Activated CD4-positive, alpha-beta T cell treated with anti-CD3 and anti-CD28 coated beads for 36 hours (primary cell): Measurements from ENCODE around the gene ECE1. TPM values are rescaled to one million over a fixed set of nuclear protein-coding genes. Genes with fewer than 3 reads are reported as not detected.
A peak's percentile ranks its signal among the peaks of the same experiment; 100 is the strongest.

Experiments used
- ATAC-seq: fragments of 200-7000 bp; cut with Tn5 transposase; one replicate; pipeline ENCODE4 v1.10.0; 2021; ENCODE audit warnings: mild to moderate bottlenecking, moderate library complexity
- CTCF ChIA-PET: fragments of 350-600 bp; sonication (Branson Sonifier 250); formaldehyde crosslinking; loops from one replicate; lab custom pipeline; 2021; ENCODE audit warnings: antibody characterized with exemption; lab: Charles Lee
- POLR2A ChIA-PET: fragments of 350-600 bp; sonication (Branson Sonifier 250); formaldehyde crosslinking; loops from one replicate; lab custom pipeline; 2021; ENCODE audit warnings: antibody characterized with exemption, inconsistent platforms; lab: Charles Lee
- DNase-seq: peaks from one replicate; pipeline ENCODE4 v3.0.0-alpha.2; 2020
- H3K27ac Mint-ChIP-seq: one replicate; pipeline ENCODE4 v1.8.0; 2021; ENCODE audit warnings: mixed read lengths
- H3K27me3 Mint-ChIP-seq: one replicate; pipeline ENCODE4 v1.8.0; 2021; ENCODE audit warnings: mixed read lengths
- H3K36me3 Mint-ChIP-seq: one replicate; pipeline ENCODE4 v1.8.0; 2021; ENCODE audit warnings: low read depth, mixed read lengths
- H3K4me1 Mint-ChIP-seq: one replicate; pipeline ENCODE4 v1.8.0; 2021; ENCODE audit warnings: mixed read lengths
- H3K4me3 Mint-ChIP-seq: one replicate; pipeline ENCODE4 v1.8.0; 2021; ENCODE audit warnings: mild to moderate bottlenecking, moderate library complexity, mixed read lengths
- H3K9me3 Mint-ChIP-seq: one replicate; pipeline ENCODE4 v1.8.0; 2021; ENCODE audit warnings: low read depth, mixed read lengths
- intact Hi-C, 2 experiments: fragments of 100-400 bp; cut with DNase I in 1 of 2; cut with micrococcal nuclease in 1 of 2; formaldehyde crosslinking; loops; one replicate each; pipeline versions ENCODE4 v1.14.2 to v1.15.1; 2022 to 2024; cut with DNase I, micrococcal nuclease
- total RNA-seq, 2 experiments: library from RNA; stranded (reverse); gene quantifications; one replicate each; pipeline ENCODE4 v1.2.3, GENCODE V29; 2021

The ECE1 gene
- total RNA-seq, 2 experiments from 2014 or later, result 130 to 162 TPM

DNA sequence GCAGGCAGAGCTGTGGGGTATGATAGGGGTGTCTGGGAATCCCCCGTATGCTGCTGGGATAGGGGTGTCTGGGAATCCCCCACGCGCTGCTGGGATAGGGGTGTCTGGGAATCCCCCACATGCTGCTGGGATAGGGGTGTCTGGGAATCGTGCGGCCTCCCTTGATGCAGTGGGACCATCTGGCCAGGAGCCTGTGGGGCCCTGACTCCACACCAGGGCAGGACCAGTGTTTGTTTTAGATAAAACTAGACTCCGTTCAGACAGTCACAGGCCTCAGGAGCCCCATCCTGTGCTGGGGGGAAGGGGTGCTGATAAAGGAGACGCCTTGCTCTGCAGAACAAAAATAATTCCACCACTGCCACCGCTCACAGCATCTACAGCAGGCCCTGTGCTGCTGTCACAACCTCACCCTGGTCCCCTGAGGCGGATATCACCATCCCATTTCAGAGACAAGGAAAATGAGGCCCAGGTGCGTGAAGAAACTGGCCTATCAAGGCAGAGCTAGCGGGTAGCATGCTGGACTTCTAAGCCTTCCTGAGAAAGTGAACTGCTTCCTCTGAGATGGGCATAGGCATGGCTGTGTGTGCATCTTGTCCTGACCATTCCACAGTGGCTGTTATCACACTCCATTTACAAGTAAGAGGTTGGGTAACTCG, 24.0 kb downstream of the ECE1 start:
- Mint-ChIP-seq H3K27me3 (no peaks in the 10 kb centered on the region), H3K4me1 (peaks cover 31% of the 10 kb centered on the region), H3K27ac (no peak overlapping the region), H3K36me3 (peaks cover 62% of the 10 kb centered on the region), H3K9me3 (no peaks in the 10 kb centered on the region), H3K4me3 (no peak overlapping the region)
- DNase-seq, result no peak
- CTCF ChIA-PET, result interaction anchor here (1.5 kb wide), 1 partner anchor 12 kb away, joined by 7 read pairs; no protein-coding TSS in a partner anchor
- no peak for ATAC-seq
- POLR2A ChIA-PET, result no interaction called here
- intact Hi-C loops, result no loop called here

DNA sequence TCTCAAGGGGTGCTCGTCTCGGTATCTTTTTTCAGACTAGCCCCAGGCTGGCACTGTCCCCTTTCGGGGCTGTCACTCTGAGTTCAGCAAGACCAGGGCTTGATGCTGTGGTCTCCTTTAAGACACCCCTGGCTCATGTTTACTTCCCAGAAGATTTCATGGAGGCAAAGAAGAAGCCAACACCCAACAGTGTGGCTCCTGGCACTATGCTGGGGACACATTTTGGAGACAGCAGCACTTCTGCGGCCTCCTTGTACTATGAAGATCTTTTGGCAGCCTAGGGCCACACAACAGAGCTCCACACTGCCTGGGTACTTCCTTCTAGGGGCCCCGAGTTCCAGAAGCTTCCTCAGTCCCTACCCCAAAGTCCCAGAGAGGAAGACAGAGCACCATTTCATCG, 24.6 kb downstream of the ECE1 start:
- Mint-ChIP-seq H3K36me3 (peaks cover 62% of the 10 kb centered on the region), H3K4me3 (no peak overlapping the region), H3K9me3 (no peaks in the 10 kb centered on the region), H3K27ac (no peak overlapping the region), H3K27me3 (no peaks in the 10 kb centered on the region), H3K4me1 (peaks cover 33% of the 10 kb centered on the region)
- ChIA-PET CTCF (no interaction called here), POLR2A (no interaction called here)
- intact Hi-C loops, result no loop called here
- DNase-seq (no peak), ATAC-seq (no peak)

DNA sequence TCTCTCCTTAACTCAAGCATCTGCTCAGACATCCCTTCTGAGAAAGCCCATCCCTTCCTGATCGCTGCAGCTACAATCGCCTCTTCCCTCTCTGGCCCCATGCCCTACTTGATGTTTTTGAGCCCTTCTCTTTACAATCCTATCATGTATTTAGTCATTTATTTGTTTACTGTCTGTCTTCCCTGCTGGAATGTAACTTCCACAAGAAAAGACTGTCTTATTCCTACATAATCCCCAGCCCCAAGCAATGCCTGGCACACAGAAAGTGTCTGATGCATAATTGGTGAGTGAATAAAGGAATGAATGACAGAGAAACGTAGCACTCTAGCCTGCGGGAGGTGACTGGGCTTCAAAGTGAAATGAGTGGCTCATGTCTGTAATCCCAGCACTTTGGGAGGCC, 25.4 kb downstream of the ECE1 start:
- Mint-ChIP-seq H3K4me3 (no peak overlapping the region), H3K36me3 (peaks cover 63% of the 10 kb centered on the region), H3K4me1 (peaks cover 34% of the 10 kb centered on the region), H3K27me3 (no peaks in the 10 kb centered on the region), H3K9me3 (no peaks in the 10 kb centered on the region), H3K27ac (peak overlapping the region; percentile 6)
- intact Hi-C loops, result no loop called here
- POLR2A ChIA-PET, result no interaction called here
- CTCF ChIA-PET, result no interaction called here
- no peak for ATAC-seq
- no peak for DNase-seq

DNA sequence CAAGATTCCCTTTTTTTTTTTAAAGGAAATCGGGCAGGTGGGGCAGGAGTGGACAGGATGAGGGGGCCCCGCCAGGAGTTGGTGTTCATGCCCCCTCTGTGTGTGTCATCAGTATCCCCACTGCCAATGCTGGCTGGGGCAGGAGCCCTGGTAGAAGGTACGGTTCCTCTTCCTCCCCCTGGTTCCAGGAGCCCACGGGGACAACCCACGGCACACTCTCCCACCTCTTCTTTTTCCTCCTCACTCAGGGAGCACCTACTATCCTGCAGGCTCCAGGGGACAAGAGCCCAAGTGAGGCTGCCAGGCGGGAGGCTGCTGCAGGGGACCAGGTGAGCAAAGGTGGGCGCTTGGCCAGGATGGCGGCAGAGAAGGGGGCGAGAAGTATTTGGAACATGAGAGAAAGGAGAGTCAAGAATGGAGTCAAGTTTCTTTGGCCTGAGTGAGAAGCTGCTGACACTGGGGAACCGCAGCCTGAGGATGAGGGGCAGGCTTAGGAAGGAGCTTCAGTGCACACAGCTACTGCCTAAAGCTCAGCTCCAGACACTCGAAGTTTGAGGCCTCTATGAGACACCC, 26.5 kb downstream of the ECE1 start:
- ChIA-PET CTCF (interaction anchor here (0.7 kb wide), 1 partner anchor 31 kb away, joined by 3 read pairs; no protein-coding TSS in a partner anchor), POLR2A (no interaction called here)
- H3K4me1 Mint-ChIP-seq, result peaks cover 45% of the 10 kb centered on the region
- ATAC-seq (no peak), DNase-seq (no peak)
- no peaks in the 10 kb centered on the region for H3K27me3 Mint-ChIP-seq
- intact Hi-C loops, result no loop called here
- H3K9me3 Mint-ChIP-seq, result no peaks in the 10 kb centered on the region
- H3K27ac Mint-ChIP-seq, result peak overlapping the region; percentile 31
- peaks cover 56% of the 10 kb centered on the region for H3K36me3 Mint-ChIP-seq
- no peak overlapping the region for H3K4me3 Mint-ChIP-seq

DNA sequence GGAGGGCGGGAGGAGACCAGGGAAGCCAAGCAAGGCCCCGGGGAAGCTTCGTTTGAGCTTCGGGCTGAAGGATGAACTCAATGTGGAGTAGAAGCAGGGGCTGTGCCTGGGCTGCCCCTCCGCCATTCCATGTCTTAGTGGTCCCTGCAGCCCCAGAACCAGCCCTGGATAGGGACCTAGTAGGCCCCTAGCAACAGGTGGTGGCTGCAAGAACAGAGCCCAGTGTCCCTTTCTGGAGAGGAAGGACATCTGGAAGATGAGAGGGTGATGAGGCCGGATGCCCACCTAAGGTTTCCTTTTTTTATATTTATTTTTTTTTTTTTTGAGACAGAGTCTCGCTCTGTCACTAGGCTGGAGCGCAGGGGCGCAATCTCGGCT, 27.2 kb downstream of the ECE1 start:
- DNase-seq (no peak), ATAC-seq (no peak)
- no peaks in the 10 kb centered on the region for H3K9me3 Mint-ChIP-seq
- H3K27ac Mint-ChIP-seq, result peak overlapping the region; percentile 93
- no peaks in the 10 kb centered on the region for H3K27me3 Mint-ChIP-seq
- ChIA-PET POLR2A (interaction anchor here (1.3 kb wide), 1 partner anchor 11 kb away, joined by 3 read pairs; no protein-coding TSS in a partner anchor), CTCF (interaction anchor here (0.7 to 1.6 kb wide), 3 partner anchors 17 to 31 kb away, joined by 3 to 5 read pairs (median 3); no protein-coding TSS in a partner anchor)
- peaks cover 52% of the 10 kb centered on the region for H3K4me1 Mint-ChIP-seq
- H3K36me3 Mint-ChIP-seq, result peaks cover 57% of the 10 kb centered on the region
- H3K4me3 Mint-ChIP-seq, result no peak overlapping the region
- intact Hi-C loops, result no loop called here

DNA sequence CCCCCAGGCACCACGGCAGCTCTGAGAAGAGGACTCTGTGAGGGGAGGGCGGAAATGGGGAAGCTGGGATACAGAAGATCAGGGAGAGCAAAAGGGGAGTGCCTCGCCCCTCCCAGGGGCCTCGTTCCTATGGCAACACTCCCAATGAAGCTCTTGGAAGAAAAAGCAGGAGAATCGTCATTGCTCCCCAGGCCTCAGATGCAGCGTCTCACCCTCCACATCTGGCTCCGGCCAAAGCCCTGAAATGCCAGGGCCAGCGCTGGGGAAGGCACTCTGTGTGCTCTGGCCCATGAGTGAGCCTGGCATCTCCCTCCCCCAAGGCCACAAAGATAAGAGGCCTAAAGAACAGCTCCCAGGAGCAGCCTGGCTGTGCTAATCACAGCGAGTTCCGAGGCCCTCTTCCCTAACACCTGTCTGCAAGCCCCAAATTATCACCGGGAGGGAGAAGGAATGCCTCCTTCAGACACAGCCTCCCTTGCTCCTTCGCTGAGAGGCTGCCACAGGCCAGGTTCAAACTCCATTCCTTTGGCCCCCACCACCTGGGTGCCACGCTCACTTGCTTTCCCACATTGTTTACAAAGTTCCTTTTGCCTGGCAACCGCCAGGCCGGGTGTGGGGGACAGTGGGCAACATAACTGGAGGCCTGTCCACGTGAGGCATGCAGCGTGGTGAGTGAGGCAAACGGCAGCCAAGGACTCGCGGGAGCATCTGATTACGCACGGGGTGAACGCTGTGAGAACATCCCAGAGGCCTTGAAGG, 27.8 kb downstream of the ECE1 start:
- H3K9me3 Mint-ChIP-seq, result no peaks in the 10 kb centered on the region
- H3K4me3 Mint-ChIP-seq, result no peak overlapping the region
- H3K27ac Mint-ChIP-seq, result peak overlapping the region; percentile 93
- CTCF ChIA-PET, result interaction anchor here (0.6 to 2.1 kb wide), 8 partner anchors 8 to 149 kb away, joined by 3 to 10 read pairs (median 3); no protein-coding TSS in a partner anchor
- H3K4me1 Mint-ChIP-seq, result peaks cover 56% of the 10 kb centered on the region
- no peak for ATAC-seq
- intact Hi-C loops, result no loop called here
- no peak for DNase-seq
- POLR2A ChIA-PET, result interaction anchor here (0.9 to 1.3 kb wide), 2 partner anchors 10 to 31 kb away, joined by 3 read pairs; no protein-coding TSS in a partner anchor
- H3K27me3 Mint-ChIP-seq, result no peaks in the 10 kb centered on the region
- H3K36me3 Mint-ChIP-seq, result peaks cover 57% of the 10 kb centered on the region

DNA sequence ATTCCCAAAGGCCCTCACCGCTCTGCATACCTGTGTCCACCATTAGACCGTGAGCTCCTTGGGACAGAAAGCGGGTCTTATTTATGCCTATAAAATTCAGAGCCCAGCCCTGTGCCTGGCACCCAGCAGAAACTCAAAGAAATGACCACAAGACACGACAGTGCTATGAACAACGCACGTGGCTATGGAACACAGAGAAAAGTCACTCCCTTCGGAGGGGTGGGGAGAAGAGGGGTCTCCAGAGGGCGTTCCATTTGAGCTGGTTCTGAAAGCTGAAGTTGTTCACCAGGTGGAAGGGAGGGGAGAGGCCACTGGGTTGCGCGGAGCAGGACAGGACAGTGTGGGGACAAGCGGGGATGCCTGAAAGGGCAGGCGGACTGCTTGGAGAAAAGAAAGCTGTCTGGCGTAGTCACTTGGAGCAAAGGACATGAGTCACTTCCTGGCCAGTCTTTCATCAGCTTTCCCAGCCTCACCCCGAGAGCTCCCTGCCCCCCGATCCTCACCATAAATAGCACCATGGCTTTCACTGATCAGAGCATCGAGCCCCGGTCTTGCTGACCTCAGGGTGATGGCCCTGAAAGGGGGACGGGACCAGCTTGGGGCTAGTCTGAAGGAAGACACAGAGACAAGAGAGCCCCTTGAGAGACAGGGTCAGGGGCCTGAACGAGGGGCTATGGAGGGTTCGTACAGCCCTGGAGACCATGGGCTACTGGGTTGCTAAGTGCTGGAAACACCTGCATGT, 28.5 kb downstream of the ECE1 start:
- Mint-ChIP-seq H3K9me3 (no peaks in the 10 kb centered on the region), H3K4me1 (peaks cover 62% of the 10 kb centered on the region), H3K4me3 (no peak overlapping the region), H3K36me3 (peaks cover 54% of the 10 kb centered on the region), H3K27me3 (no peaks in the 10 kb centered on the region), H3K27ac (peak overlapping the region; percentile 93)
- ChIA-PET POLR2A (interaction anchor here (0.9 to 1.3 kb wide), 2 partner anchors 9 to 32 kb away, joined by 3 read pairs; no protein-coding TSS in a partner anchor), CTCF (interaction anchor here (0.6 to 2.1 kb wide), 8 partner anchors 8 to 150 kb away, joined by 3 to 10 read pairs (median 4); no protein-coding TSS in a partner anchor)
- DNase-seq (peak; percentile 60), ATAC-seq (peak; percentile 50)
- intact Hi-C loops, result no loop called here

DNA sequence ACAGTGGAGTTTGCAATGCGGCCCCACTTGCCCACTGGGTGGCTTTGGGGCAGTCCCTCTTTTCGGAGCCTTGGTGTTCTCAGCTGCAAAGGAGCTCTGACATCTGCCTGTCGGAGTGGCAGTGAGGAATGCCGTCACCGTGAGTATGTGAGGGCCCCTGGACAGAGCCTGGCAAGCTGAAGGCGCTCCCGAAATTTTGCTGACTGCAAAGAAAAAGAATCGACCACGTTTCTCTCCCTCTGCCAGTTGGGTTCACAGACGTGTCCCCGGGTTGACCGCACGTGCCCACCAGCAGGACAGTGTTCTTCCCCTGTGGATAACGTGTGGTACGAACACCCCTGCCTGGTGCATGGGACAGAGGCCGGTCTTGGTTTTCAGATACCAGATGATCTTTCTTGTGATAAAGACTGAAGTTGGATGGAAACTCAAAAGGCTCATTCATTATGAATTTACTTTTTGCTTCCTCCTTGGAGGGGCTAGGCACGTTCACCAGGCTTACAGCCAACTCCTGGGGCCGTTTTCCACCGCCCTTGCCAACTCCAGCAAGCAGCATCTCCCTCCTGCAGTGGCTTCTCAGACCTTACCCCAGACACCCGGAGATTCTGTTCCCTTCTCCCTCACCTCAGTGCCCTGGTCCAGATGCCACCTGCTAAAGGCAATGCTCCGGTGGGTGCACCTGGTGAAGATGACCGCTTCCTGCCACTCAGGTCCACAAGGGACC, 29.7 kb downstream of the ECE1 start:
- CTCF ChIA-PET, result interaction anchor here (0.9 to 2.1 kb wide), 4 partner anchors 10 to 108 kb away, joined by 3 to 10 read pairs (median 6); no protein-coding TSS in a partner anchor
- Mint-ChIP-seq H3K27ac (peak overlapping the region; percentile 93), H3K27me3 (no peaks in the 10 kb centered on the region), H3K9me3 (no peaks in the 10 kb centered on the region), H3K4me1 (peaks cover 65% of the 10 kb centered on the region), H3K36me3 (peaks cover 56% of the 10 kb centered on the region), H3K4me3 (no peak overlapping the region)
- POLR2A ChIA-PET, result interaction anchor here (0.6 kb wide), 1 partner anchor 184 kb away, joined by 3 read pairs; no protein-coding TSS in a partner anchor
- intact Hi-C loops, result no loop called here
- ATAC-seq, result no peak
- DNase-seq, result no peak

DNA sequence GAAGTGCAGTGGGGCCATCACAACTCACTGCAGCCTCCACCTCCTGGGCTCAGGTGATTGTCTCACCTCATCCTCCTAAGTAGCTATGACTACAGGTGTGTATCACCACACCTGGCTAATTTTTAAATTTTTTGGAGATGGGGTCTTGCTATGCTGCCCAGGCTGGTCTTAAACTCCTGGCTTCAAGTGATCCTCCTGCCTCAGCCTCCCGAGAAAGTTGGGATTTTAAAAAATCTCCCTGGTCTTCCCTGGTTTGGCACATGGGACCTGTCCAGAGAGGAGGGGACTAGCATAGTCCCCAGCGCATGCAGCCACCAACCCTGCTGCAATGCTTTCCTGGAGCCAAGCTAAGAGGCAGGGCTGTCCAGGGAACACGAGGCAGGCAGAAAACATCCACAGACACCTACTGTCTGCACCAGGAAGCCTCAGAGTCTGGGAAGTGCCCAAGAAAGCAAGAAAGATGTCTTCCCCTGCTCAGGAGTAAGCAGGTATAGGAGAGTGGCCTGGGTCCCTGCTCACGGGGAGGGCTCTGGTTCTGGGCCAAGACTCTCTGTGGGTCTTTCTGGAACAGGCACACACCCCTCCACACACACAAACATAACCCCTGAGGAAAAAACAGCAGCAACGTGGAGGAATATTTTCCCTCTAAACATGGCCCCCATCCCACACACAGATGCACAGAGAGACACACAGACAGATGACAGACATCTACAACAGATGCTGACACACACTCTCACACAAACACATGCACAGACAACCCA, 30.8 kb downstream of the ECE1 start:
- DNase-seq (no peak), ATAC-seq (no peak)
- Mint-ChIP-seq H3K9me3 (no peaks in the 10 kb centered on the region), H3K27me3 (no peaks in the 10 kb centered on the region), H3K4me3 (no peak overlapping the region), H3K4me1 (peaks cover 64% of the 10 kb centered on the region), H3K27ac (peak overlapping the region; percentile 75), H3K36me3 (peaks cover 61% of the 10 kb centered on the region)
- ChIA-PET POLR2A (no interaction called here), CTCF (interaction anchor here (0.5 to 1.9 kb wide), 4 partner anchors 35 to 111 kb away, joined by 3 to 7 read pairs (median 3); no protein-coding TSS in a partner anchor)
- intact Hi-C loops, result loop anchor here (5.0 to 10.0 kb wide), 3 partner anchors 33 to 395 kb away; partner anchors contain the start of gene ECE1 (in 1 of the 2)
